SK-N-SH (cell line): ENCODE measurements around the gene TMEM191B. TPM values are rescaled to one million over a fixed set of nuclear protein-coding genes. Genes with fewer than 3 reads are reported as not detected.
"Not testable (repeated sequence)": the region's sequence is repeated elsewhere in the genome, so short reads cannot be mapped to it uniquely, and the experiment has no call there.

ENCODE experiments used
- CTCF ChIA-PET: fragments of 300-600, 350-600 bp; formaldehyde crosslinking; extraction: SDS; loops from one replicate; lab custom pipeline; 2021; lab: Yijun Ruan, JAX
- POLR2A ChIA-PET: fragments of 350-600 bp; sonication (Branson Sonifier 250); formaldehyde crosslinking; extraction: SDS; loops from one replicate; lab custom pipeline; 2020; ENCODE audit warnings: antibody characterized with exemption, inconsistent platforms; lab: Yijun Ruan, JAX
- DNase-seq: peaks from one replicate; pipeline ENCODE4 v3.0.0; 2012
- H2AFZ ChIP-seq: fragments of 200-600 bp; sonication (generic); 2 replicates; pipeline ENCODE4 v1.8.1; 2016; ENCODE audit warnings: antibody characterized with exemption, mild to moderate bottlenecking, low read depth
- H3F3A ChIP-seq: fragments of 200-600 bp; sonication (generic); replicated peaks from 2 replicates; pipeline ENCODE3; 2016; ENCODE audit warnings: antibody characterized with exemption, mild to moderate bottlenecking; ENCODE audit not compliant: insufficient read depth
- H3K27ac ChIP-seq, 2 experiments: fragments of 200-500 bp in 1 of 2; fragments of 200-600 bp in 1 of 2; sonication (Bioruptor generic) in 1 of 2; sonication (generic), shearing (Covaris generic) in 1 of 2; 2 replicates each; pipeline versions ENCODE4 v1.5.1 to v1.6.1; 2014 to 2016; ENCODE audit warnings: low read depth in 2 of 2, inconsistent platforms in 1 of 2, low read length in 1 of 2, mild to moderate bottlenecking in 1 of 2, mixed read lengths in 1 of 2
- H3K27me3 ChIP-seq: fragments of 200-600 bp; sonication (generic), shearing (Covaris generic); 2 replicates; pipeline ENCODE4 v1.6.1; 2016; ENCODE audit warnings: mixed run types; ENCODE audit not compliant: insufficient read depth
- H3K36me3 ChIP-seq, 2 experiments: fragments of 200-500 bp in 1 of 2; fragments of 200-600 bp in 1 of 2; sonication (Bioruptor generic) in 1 of 2; sonication (generic) in 1 of 2; replicated peaks in 1 of 2; 2 replicates each; pipeline versions ENCODE3 to v1.5.1; 2014 to 2016; ENCODE audit warnings: low read length in 1 of 2, mild to moderate bottlenecking in 1 of 2; ENCODE audit not compliant: insufficient read depth in 2 of 2, control insufficient read depth in 1 of 2
- H3K4me1 ChIP-seq, 2 experiments: fragments of 200-500 bp in 1 of 2; fragments of 200-600 bp in 1 of 2; sonication (Bioruptor generic) in 1 of 2; sonication (generic), shearing (Covaris generic) in 1 of 2; 2 replicates each; pipeline versions ENCODE4 v1.5.1 to v1.6.1; 2014 to 2016; ENCODE audit warnings: low read depth in 1 of 2, low read length in 1 of 2, mixed run types in 1 of 2; ENCODE audit not compliant: insufficient read depth in 2 of 2, control insufficient read depth in 1 of 2
- H3K4me2 ChIP-seq: fragments of 200-600 bp; sonication (generic), shearing (Covaris generic); 2 replicates; pipeline ENCODE4 v1.6.1; 2017; ENCODE audit warnings: mixed run types
- H3K4me3 ChIP-seq, 2 experiments: fragments of 200-500 bp in 1 of 2; fragments of 200-600 bp in 1 of 2; sonication (Bioruptor generic) in 1 of 2; sonication (generic), shearing (Covaris generic) in 1 of 2; 2 replicates each; pipeline versions ENCODE4 v1.5.1 to v1.8.1; 2014 to 2016; ENCODE audit warnings: low read depth in 2 of 2, inconsistent platforms in 1 of 2, low read length in 1 of 2, mild to moderate bottlenecking in 1 of 2, mixed read lengths in 1 of 2, moderate library complexity in 1 of 2
- H3K79me2 ChIP-seq: fragments of 200-600 bp; sonication (generic); 2 replicates; pipeline ENCODE4 v1.8.1; 2017; ENCODE audit warnings: mild to moderate bottlenecking; ENCODE audit not compliant: insufficient read depth
- H3K9ac ChIP-seq: fragments of 200-600 bp; sonication (generic); 2 replicates; pipeline ENCODE4 v1.6.1; 2017; ENCODE audit warnings: mixed run types
- H3K9me2 ChIP-seq: fragments of 200-600 bp; sonication (generic); 2 replicates; pipeline ENCODE4 v1.6.1; 2017; ENCODE audit warnings: mixed run types
- H3K9me3 ChIP-seq: fragments of 200-600 bp; sonication (generic); 2 replicates; pipeline ENCODE4 v1.6.1; 2017; ENCODE audit warnings: mixed run types, mild to moderate bottlenecking, moderate library complexity
- H4K20me1 ChIP-seq: fragments of 200-600 bp; sonication (generic); 2 replicates; pipeline ENCODE4 v1.6.1; 2017; ENCODE audit warnings: mild to moderate bottlenecking, mixed run types; ENCODE audit not compliant: insufficient read depth
- WGBS: methylation state at CpG from one replicate; pipeline ENCODE4 v1.1.6; 2017; ENCODE audit warnings: low lambda C conversion rate; 5-methylcytosine and 5-hydroxymethylcytosine counted together
- polyA plus RNA-seq, 3 experiments: library from polyadenylated mRNA; depleted of rRNA; stranded (reverse); fragments of >200 nt; gene quantifications; 2 replicates each; pipeline ENCODE4 v1.2.3, GENCODE V29; 2012

Gene TMEM191B
- polyA plus RNA-seq, 1 of the 3 experiments (the other 2 are of a cell fraction), result 2.4 TPM

GRCh38 chr22:18573483-18574164 lies 46.0 kb downstream of the TMEM191B start:
- H3K9me3 ChIP-seq, H3K79me2 ChIP-seq, H4K20me1 ChIP-seq, H3K4me3 ChIP-seq, H3K9ac ChIP-seq, H3K9me2 ChIP-seq, POLR2A ChIA-PET, DNase-seq, H3K4me1 ChIP-seq, H3K27ac ChIP-seq, H3F3A ChIP-seq, H2AFZ ChIP-seq, H3K36me3 ChIP-seq, CTCF ChIA-PET, H3K4me2 ChIP-seq, H3K27me3 ChIP-seq: not testable (repeated sequence)
- over 99% methylated on average over 7 of the region's 10 CpGs for WGBS

- POLR2A ChIA-PET, result not testable (repeated sequence)
These were observed 47.0 kb downstream of the TMEM191B start for GRCh38 chr22:18574555-18574954.

DNA sequence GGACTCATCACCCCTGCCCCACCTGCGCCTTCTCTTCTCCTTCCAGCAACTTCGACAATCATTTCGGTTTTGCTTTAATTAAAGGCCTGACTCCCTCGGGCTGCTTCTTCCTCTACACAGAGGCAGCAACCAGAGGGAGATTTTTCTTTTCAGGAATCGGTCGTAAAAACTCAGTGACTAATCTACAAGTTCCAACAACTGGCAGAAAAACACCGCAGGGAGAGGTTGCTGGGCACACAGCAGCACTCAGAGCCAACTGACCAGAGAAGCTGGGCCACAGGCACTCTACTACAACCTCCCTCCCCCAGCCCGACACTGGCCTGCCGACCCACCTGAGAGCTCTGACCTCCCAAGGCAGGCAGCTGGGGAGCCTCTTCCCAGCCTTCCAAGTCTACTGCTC lies 48.1 kb downstream of the TMEM191B start:
- H3K4me3 ChIP-seq, H3K9me2 ChIP-seq, DNase-seq, H3K27ac ChIP-seq, H3K9ac ChIP-seq, H3K27me3 ChIP-seq, H4K20me1 ChIP-seq, H3K9me3 ChIP-seq, H2AFZ ChIP-seq, H3F3A ChIP-seq, H3K4me2 ChIP-seq, H3K4me1 ChIP-seq, H3K36me3 ChIP-seq, H3K79me2 ChIP-seq, CTCF ChIA-PET, POLR2A ChIA-PET: not testable (repeated sequence)
- no CpG with 5 or more reads among the region's 9 CpGs for WGBS

More at GRCh38 chr22:18574555-18574954, 47.0 kb downstream of the TMEM191B start:
- H3K4me2 ChIP-seq, CTCF ChIA-PET, H3K9me2 ChIP-seq, H2AFZ ChIP-seq, H3K79me2 ChIP-seq, H4K20me1 ChIP-seq, H3K27ac ChIP-seq, H3K36me3 ChIP-seq, H3K9me3 ChIP-seq, H3K4me1 ChIP-seq, H3K27me3 ChIP-seq, H3K4me3 ChIP-seq, H3F3A ChIP-seq, DNase-seq, H3K9ac ChIP-seq: not testable (repeated sequence)
- WGBS, result no CpG with 5 or more reads among the region's 13 CpGs

GRCh38 chr22:18577090-18577818 lies 49.7 kb downstream of the TMEM191B start:
- H3K9me2 ChIP-seq, H3K27me3 ChIP-seq, H3K9ac ChIP-seq, H3K4me2 ChIP-seq, H4K20me1 ChIP-seq, CTCF ChIA-PET, H3K79me2 ChIP-seq, H3K4me3 ChIP-seq, H3K4me1 ChIP-seq, DNase-seq, H3F3A ChIP-seq, H2AFZ ChIP-seq, H3K27ac ChIP-seq, H3K36me3 ChIP-seq, H3K9me3 ChIP-seq, POLR2A ChIA-PET: not testable (repeated sequence)
- no CpG with 5 or more reads among the region's 88 CpGs for WGBS

DNA sequence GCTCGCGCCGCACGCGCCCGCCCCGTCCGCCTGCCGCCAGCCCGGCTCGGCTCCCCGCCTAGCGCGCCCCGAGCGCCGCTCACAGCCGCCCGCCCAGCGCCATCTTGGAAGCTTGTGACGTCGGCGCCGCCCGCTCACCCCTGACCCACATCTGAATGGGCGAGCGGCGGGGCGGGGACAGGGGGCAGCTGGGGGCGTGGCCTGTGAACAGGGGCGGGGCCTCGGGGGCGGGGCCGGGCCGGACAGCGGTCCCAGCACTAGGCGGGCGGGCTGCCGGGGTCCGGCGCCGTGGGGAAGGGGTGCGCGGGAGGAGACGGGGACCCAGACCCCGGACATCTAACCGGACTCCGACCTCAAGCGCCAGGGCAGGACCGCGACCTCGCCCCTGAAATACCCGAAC lies 50.2 kb downstream of the TMEM191B start:
- POLR2A ChIA-PET, result not testable (repeated sequence)

More for the DNA sequence above, 50.2 kb downstream of the TMEM191B start:
- H3K79me2 ChIP-seq, H4K20me1 ChIP-seq, H3K36me3 ChIP-seq, H3K9me2 ChIP-seq, H2AFZ ChIP-seq, H3K9me3 ChIP-seq, CTCF ChIA-PET, H3K4me2 ChIP-seq, H3F3A ChIP-seq, H3K9ac ChIP-seq, DNase-seq, H3K4me1 ChIP-seq, H3K27ac ChIP-seq, H3K27me3 ChIP-seq: not testable (repeated sequence)
- peak overlapping the region in 1 of 2 experiments; percentile 30; a peak in 1 of 4 replicates for H3K4me3 ChIP-seq
- WGBS, result no CpG with 5 or more reads among the region's 53 CpGs
